ENCODE measurements around the gene TYK2. TPM values are rescaled to one million over a fixed set of nuclear protein-coding genes. Genes with fewer than 3 reads are reported as not detected.
"Not testable (repeated sequence)": the region's sequence is repeated elsewhere in the genome, so short reads cannot be mapped to it uniquely, and the experiment has no call there.

TYK2 gene
- total RNA-seq, 1 experiment from 2014 or later = 118 TPM

DNA sequence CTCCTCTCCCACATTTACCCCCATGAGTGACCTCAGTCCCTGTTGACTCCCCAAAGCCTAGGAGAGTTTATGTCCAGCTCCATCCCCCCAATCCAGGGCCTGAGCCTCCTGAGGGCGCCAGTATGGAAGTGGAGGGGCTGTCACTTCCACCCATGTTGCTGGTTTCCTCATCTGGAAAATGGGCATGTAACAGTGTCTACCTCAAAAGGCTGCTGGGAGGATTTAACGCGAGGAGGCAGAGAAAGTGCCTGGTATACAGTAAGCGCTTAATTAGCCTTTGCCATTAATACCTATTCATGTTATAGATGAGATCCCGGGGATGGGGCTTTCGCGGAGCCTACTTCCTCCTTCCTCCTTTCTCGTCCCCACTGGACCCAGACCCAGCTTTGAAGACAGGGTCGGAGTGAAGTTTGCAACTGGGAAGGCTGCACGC lies 476 bp downstream of the TYK2 start:
- ChIA-PET CTCF (interaction anchor here (1.2 to 1.7 kb wide), 3 partner anchors 9 to 110 kb away, joined by 6 to 10 read pairs (median 8); no protein-coding TSS in a partner anchor), POLR2A (ENCODE audit: low non-redundant PET) (interaction anchor here (0.6 kb wide), 1 partner anchor 552 kb away, joined by 3 read pairs; the partner anchor contains the start of gene UBL5)
- no peak for DNase-seq (ENCODE audit: low spot score)
- BruUV-seq (replicated peaks) = TSS peak; percentile 86
- no peaks in the 10 kb centered on the region for H3K9me3 ChIP-seq (ENCODE audit: low read depth, low read length, poor library complexity, severe bottlenecking)
- H3K4me3 ChIP-seq (ENCODE audit: low read depth, low read length, poor library complexity, severe bottlenecking) = peak overlapping the region; percentile 91
- peak overlapping the region; percentile 85 for H3K27ac ChIP-seq (ENCODE audit: low read depth, low read length, poor library complexity, severe bottlenecking)
- peaks cover 13% of the 10 kb centered on the region for H3K36me3 ChIP-seq (ENCODE audit: insufficient read depth, low read length, poor library complexity, severe bottlenecking)
- TF ChIP-seq, protein P1, sequence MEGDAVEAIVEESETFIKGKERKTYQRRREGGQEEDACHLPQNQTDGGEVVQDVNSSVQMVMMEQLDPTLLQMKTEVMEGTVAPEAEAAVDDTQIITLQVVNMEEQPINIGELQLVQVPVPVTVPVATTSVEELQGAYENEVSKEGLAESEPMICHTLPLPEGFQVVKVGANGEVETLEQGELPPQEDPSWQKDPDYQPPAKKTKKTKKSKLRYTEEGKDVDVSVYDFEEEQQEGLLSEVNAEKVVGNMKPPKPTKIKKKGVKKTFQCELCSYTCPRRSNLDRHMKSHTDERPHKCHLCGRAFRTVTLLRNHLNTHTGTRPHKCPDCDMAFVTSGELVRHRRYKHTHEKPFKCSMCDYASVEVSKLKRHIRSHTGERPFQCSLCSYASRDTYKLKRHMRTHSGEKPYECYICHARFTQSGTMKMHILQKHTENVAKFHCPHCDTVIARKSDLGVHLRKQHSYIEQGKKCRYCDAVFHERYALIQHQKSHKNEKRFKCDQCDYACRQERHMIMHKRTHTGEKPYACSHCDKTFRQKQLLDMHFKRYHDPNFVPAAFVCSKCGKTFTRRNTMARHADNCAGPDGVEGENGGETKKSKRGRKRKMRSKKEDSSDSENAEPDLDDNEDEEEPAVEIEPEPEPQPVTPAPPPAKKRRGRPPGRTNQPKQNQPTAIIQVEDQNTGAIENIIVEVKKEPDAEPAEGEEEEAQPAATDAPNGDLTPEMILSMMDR (conservative IDR thresholded peaks at IDR 0.05; ENCODE audit: low read depth, low read length) = no peak
- no peak for TF ChIP-seq EZH2 (IDR thresholded peaks at IDR 0.05; ENCODE audit: borderline replicate concordance, low read depth, low read length, poor library complexity, severe bottlenecking)
- no peaks in the 10 kb centered on the region for H3K27me3 ChIP-seq (replicated peaks; ENCODE audit: insufficient read depth, low read depth, low read length, poor library complexity)
- intact Hi-C loops (cut with micrococcal nuclease; ENCODE audit: unreplicated experiment) = loop anchor here (5.0 kb wide), 1 partner anchor 43 kb away; the partner anchor contains the start of gene ICAM3
- peaks cover 5% of the 10 kb centered on the region for H3K4me1 ChIP-seq (ENCODE audit: insufficient read depth, low read length, poor library complexity, severe bottlenecking)

- intact Hi-C loops (cut with micrococcal nuclease; ENCODE audit: unreplicated experiment) = no loop called here
- no peaks in the 10 kb centered on the region for H3K9me3 ChIP-seq (ENCODE audit: low read depth, low read length, poor library complexity, severe bottlenecking)
- BruUV-seq (replicated peaks) = no TSS peak
- H3K27ac ChIP-seq (ENCODE audit: low read depth, low read length, poor library complexity, severe bottlenecking) = no peak overlapping the region
- ChIA-PET POLR2A (ENCODE audit: low non-redundant PET) (no interaction called here), CTCF (no interaction called here)
- no peaks in the 10 kb centered on the region for H3K27me3 ChIP-seq (replicated peaks; ENCODE audit: insufficient read depth, low read depth, low read length, poor library complexity)
- H3K36me3 ChIP-seq (ENCODE audit: insufficient read depth, low read length, poor library complexity, severe bottlenecking) = peaks cover 15% of the 10 kb centered on the region
- TF ChIP-seq, protein P1 (conservative IDR thresholded peaks at IDR 0.05; ENCODE audit: low read depth, low read length) = no peak
- no peak for TF ChIP-seq EZH2 (IDR thresholded peaks at IDR 0.05; ENCODE audit: borderline replicate concordance, low read depth, low read length, poor library complexity, severe bottlenecking)
- peaks cover 5% of the 10 kb centered on the region for H3K4me1 ChIP-seq (ENCODE audit: insufficient read depth, low read length, poor library complexity, severe bottlenecking)
- DNase-seq (ENCODE audit: low spot score) = no peak
- no peak overlapping the region for H3K4me3 ChIP-seq (ENCODE audit: low read depth, low read length, poor library complexity, severe bottlenecking)
These were observed 2.2 kb downstream of the TYK2 start for GRCh38 chr19:10378124-10378523.

GRCh38 chr19:10377140-10377640 lies 3.2 kb downstream of the TYK2 start:
- CTCF ChIA-PET; H3K4me1 ChIP-seq (ENCODE audit: insufficient read depth, low read length, poor library complexity, severe bottlenecking); H3K27ac ChIP-seq (ENCODE audit: low read depth, low read length, poor library complexity, severe bottlenecking); intact Hi-C loops (cut with micrococcal nuclease; ENCODE audit: unreplicated experiment); H3K4me3 ChIP-seq (ENCODE audit: low read depth, low read length, poor library complexity, severe bottlenecking); POLR2A ChIA-PET (ENCODE audit: low non-redundant PET); DNase-seq (ENCODE audit: low spot score); H3K27me3 ChIP-seq (replicated peaks; ENCODE audit: insufficient read depth, low read depth, low read length, poor library complexity); H3K9me3 ChIP-seq (ENCODE audit: low read depth, low read length, poor library complexity, severe bottlenecking); BruUV-seq (replicated peaks): not testable (repeated sequence)
- peaks cover 15% of the 10 kb centered on the region for H3K36me3 ChIP-seq (ENCODE audit: insufficient read depth, low read length, poor library complexity, severe bottlenecking)

DNA sequence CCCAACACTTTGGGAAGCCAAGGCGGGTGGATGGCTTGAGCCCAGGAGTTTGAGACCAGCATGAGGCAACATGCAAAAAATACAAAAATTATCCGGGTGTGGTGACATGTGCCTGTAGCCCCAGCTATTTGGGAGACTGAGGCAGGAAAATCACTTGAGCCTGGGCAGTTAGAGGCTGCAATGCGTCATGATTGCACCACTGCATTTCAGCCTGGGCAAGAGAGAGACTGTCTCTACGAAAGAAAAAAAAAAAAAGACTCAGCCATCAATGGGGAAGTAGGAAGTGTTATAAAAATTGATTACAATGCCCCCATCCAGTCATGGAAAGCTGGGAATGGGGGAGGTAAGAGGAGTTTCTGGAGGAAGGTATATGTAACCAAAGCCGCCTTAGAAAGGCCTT lies 5.4 kb downstream of the TYK2 start:
- Histone ChIP-seq H3K9me3 (ENCODE audit: low read depth, low read length, poor library complexity, severe bottlenecking) (no peaks in the 10 kb centered on the region), H3K27ac (ENCODE audit: low read depth, low read length, poor library complexity, severe bottlenecking) (no peak overlapping the region), H3K36me3 (ENCODE audit: insufficient read depth, low read length, poor library complexity, severe bottlenecking) (peaks cover 15% of the 10 kb centered on the region), H3K4me3 (ENCODE audit: low read depth, low read length, poor library complexity, severe bottlenecking) (no peak overlapping the region), H3K27me3 (replicated peaks; ENCODE audit: insufficient read depth, low read depth, low read length, poor library complexity) (no peaks in the 10 kb centered on the region), H3K4me1 (ENCODE audit: insufficient read depth, low read length, poor library complexity, severe bottlenecking) (peaks cover 5% of the 10 kb centered on the region)
- intact Hi-C loops (cut with micrococcal nuclease; ENCODE audit: unreplicated experiment) = no loop called here
- TF ChIP-seq, protein P1 (conservative IDR thresholded peaks at IDR 0.05; ENCODE audit: low read depth, low read length) = no peak
- TF ChIP-seq EZH2 (IDR thresholded peaks at IDR 0.05; ENCODE audit: borderline replicate concordance, low read depth, low read length, poor library complexity, severe bottlenecking) = no peak
- POLR2A ChIA-PET (ENCODE audit: low non-redundant PET) = interaction anchor here (0.9 kb wide), 1 partner anchor 191 kb away, joined by 4 read pairs; no protein-coding TSS in a partner anchor
- no TSS peak for BruUV-seq (replicated peaks)
- CTCF ChIA-PET = no interaction called here
- DNase-seq (ENCODE audit: low spot score) = no peak
